Ectodermal cell (in vitro differentiated cells): ENCODE data around the gene ACTR1A.
A peak's percentile ranks its signal among the peaks of the same experiment; 100 is the strongest.
"Not testable (repeated sequence)": the region's sequence is repeated elsewhere in the genome, so short reads cannot be mapped to it uniquely, and the experiment has no call there.

Experiments used
- H3K27ac ChIP-seq: 2 replicates; pipeline ENCODE4 v1.7.0; 2013; ENCODE audit warnings: mild to moderate bottlenecking, low read depth, low read length; ENCODE audit not compliant: insufficient read depth, poor library complexity, severe bottlenecking
- H3K27me3 ChIP-seq: 2 replicates; pipeline ENCODE4 v1.7.0; 2013; ENCODE audit warnings: mild to moderate bottlenecking, low read length; ENCODE audit not compliant: insufficient read depth, control insufficient read depth, poor library complexity, severe bottlenecking
- H3K36me3 ChIP-seq: one replicate; pipeline ENCODE4 v1.7.0; 2013; ENCODE audit warnings: low read length; ENCODE audit not compliant: control insufficient read depth, insufficient read depth
- H3K4me1 ChIP-seq: one replicate; pipeline ENCODE4 v1.7.0; 2013; ENCODE audit warnings: low read length; ENCODE audit not compliant: control insufficient read depth, insufficient read depth
- H3K4me3 ChIP-seq: 2 replicates; pipeline ENCODE4 v1.7.0; 2013; ENCODE audit warnings: low read depth, low read length, control low read depth; ENCODE audit not compliant: insufficient read depth
- H3K9me3 ChIP-seq: 2 replicates; pipeline ENCODE4 v1.7.0; 2013; ENCODE audit warnings: mild to moderate bottlenecking, low read length, moderate library complexity; ENCODE audit not compliant: control insufficient read depth
- WGBS, 2 experiments: methylation state at CpG; one replicate each; pipeline ENCODE4 v1.1.7; 2013; ENCODE audit warnings: missing lambda C conversion rate in 2 of 2; 5-methylcytosine and 5-hydroxymethylcytosine counted together

ACTR1A gene

DNA sequence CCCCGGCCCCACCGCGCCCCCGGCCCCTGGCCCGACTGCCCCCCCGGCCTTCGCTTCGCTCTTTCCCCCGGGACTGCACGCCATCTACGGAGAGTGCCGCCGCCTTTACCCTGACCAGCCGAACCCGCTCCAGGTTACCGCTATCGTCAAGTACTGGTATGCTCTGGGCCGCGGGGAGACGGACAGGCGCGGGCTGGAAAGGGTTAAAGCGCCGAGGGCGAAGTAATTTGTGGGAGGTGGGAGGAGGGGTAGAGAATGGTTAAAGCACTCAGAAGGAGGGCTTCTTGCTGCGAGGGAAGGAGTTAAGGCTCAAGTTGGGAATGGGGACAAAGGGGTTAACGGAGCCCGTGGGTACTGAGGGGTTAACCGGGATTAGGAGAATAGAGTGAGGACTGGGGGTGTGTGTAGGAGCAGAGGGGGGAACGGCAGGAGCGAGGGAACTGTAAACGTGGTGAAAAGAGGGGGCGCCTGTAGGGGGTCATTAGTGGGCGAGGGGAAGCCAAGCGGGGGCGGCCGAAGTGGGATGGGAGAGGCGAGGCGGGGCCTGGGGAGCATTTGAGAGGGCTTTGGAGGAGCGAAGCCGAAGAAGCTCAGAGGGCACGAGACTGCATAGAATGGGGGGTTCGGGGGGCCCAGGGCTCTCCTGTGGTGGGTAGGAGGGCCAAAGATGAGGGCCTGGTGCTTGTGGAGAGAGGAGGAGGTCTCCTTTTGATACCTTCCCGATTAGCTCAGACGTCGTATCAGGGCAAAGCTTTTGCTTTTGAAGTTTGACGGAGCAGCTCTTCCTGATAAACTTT lies 1.9 kb upstream of the ACTR1A start:
- peaks cover 4% of the 10 kb centered on the region for H3K36me3 ChIP-seq
- no peaks in the 10 kb centered on the region for H3K9me3 ChIP-seq
- H3K4me1 ChIP-seq = peaks cover 13% of the 10 kb centered on the region
- no peaks in the 10 kb centered on the region for H3K27me3 ChIP-seq
- H3K27ac ChIP-seq = peak overlapping the region; percentile 84
- peak overlapping the region; percentile 88 for H3K4me3 ChIP-seq
- 0 to 1% methylated on average over 47 of the region's 47 CpGs for WGBS, 2 experiments

DNA sequence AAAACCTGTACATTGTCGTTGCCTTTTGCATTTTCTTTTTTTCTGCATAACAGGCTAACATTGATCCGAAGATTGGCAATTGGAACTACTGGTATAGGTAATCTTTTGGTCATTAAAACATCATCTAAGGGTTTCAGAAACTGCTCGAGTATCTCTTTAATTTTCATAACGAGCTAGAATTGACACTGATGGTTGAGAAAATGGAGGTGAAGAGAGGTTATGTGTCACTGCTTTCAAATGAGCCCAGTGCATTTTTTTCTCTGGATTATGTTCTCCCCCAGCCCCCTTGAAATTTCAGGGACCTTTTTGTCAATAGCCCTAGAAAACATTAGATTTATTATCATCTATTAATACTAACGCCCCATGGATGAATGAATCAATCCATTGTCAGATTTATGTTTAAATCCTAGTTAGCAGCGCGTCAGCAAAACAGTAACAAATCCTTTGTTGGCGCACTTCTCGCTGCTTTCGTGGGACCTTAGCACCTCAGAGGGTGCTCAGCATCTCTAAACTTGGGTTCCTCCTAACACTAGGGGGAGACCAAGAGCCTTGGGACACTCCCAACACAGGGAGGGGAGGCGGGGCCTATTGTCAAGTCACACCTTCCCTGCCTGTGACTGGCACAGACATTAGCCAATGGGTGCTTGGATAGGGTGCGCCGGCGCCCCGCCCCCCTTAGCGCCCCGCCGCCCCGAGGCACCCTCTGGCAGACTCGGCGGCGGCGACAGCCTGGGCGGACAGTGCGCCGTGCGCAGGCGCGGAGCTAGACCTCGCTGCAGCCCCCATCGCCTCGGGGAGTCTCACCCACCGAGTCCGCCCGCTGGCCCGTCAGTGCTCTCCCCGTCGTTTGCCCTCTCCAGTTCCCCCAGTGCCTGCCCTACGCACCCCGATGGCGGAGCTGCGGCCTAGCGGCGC lies 1.0 kb upstream of the ACTR1A start, which contains the start of gene SUFU:
Gene SUFU, plus strand, starts transcription at position 709 of the 915 bp plus-strand sequence. Its CDS starts 181 bp downstream, at position 890.
- Histone ChIP-seq H3K27me3 (no peaks in the 10 kb centered on the region), H3K4me3 (peak within 1 kb of the TSS; percentile 88), H3K27ac (peak within 1 kb of the TSS; percentile 84), H3K9me3 (no peaks in the 10 kb centered on the region), H3K36me3 (no peaks in the 10 kb centered on the region), H3K4me1 (peaks cover 13% of the 10 kb centered on the region)
- 1 to 2% methylated on average over 44 of the region's 44 CpGs for WGBS, 2 experiments

- Histone ChIP-seq H3K27ac (peak overlapping the region; percentile 76), H3K9me3 (no peaks in the 10 kb centered on the region), H3K36me3 (no peaks in the 10 kb centered on the region), H3K4me3 (peak overlapping the region; percentile 74), H3K4me1 (peaks cover 13% of the 10 kb centered on the region), H3K27me3 (no peaks in the 10 kb centered on the region)
- 0 to 1% methylated on average over 19 of the region's 19 CpGs for WGBS, 2 experiments
Observed at GRCh38 chr10:102502029-102502336, 529 bp downstream of the ACTR1A start.

DNA sequence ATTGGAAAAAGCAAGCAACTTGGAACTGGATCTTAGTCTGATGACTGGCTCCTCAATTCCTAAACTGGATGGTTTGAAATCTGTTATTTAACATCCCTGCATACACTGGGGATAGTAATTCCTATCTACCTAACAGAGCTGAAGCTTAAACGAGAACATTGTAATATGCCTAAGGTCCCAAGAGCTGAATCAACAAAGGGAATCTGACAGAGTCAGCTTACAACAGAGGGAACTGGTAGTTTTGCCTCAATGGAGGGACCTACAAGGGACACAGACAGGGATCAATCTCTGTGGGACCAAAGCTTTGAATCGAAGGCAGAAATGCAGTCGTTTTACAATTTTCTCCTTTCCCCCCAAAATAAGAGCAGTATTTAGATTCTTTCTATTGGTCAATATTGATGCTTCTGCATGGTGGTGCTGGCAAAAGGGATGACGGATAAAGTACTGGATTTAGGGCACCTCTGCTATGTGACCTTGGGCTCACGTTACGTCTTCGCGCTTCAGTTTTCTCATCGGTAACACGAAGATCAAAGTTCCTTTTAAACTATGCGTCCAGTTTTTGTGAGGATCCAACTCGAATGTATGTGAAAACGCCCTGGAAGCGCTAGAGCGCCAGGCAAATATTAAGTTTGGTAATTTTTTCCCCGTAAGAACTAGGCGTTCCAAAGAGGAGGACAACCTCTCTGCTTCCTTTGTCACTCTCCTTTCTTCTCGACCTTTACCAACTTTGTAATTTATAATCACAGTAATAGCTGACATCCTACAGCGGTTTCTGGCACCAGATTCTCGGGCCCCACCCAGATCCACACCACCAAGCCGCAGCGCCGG lies 1.1 kb downstream of the ACTR1A start:
- no peaks in the 10 kb centered on the region for H3K27me3 ChIP-seq
- WGBS, 2 experiments = 7 to 9% methylated on average over 23 of the region's 23 CpGs
- H3K36me3 ChIP-seq = no peaks in the 10 kb centered on the region
- H3K9me3 ChIP-seq = no peaks in the 10 kb centered on the region
- no peak overlapping the region for H3K27ac ChIP-seq
- H3K4me1 ChIP-seq = peaks cover 13% of the 10 kb centered on the region
- peak overlapping the region; percentile 74 for H3K4me3 ChIP-seq

DNA sequence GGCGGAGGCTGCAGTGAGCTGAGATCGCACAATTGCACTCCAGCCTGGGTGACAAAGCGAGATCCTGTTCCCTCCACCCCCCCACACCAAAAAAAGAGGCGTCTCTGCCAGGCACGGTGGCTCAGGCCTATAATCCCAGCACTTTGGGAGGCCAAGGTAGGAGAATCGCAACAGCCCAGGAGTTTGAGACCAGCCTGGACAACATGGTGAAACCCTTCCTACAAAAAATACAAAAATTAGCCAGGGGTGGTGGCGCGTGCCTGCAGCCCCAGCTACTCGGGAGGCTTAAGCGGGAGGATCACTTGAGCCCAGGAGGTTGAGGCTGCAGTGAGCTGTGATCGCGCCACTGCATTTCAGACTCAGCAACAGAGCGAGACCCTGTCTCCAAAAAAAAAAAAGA lies 1.8 kb downstream of the ACTR1A start:
- H3K27ac ChIP-seq, H3K4me3 ChIP-seq, H3K36me3 ChIP-seq, H3K9me3 ChIP-seq, H3K27me3 ChIP-seq: not testable (repeated sequence)
- WGBS, 2 experiments = 93 to 94% methylated on average over 13 of the region's 13 CpGs
- H3K4me1 ChIP-seq = peaks cover 11% of the 10 kb centered on the region

DNA sequence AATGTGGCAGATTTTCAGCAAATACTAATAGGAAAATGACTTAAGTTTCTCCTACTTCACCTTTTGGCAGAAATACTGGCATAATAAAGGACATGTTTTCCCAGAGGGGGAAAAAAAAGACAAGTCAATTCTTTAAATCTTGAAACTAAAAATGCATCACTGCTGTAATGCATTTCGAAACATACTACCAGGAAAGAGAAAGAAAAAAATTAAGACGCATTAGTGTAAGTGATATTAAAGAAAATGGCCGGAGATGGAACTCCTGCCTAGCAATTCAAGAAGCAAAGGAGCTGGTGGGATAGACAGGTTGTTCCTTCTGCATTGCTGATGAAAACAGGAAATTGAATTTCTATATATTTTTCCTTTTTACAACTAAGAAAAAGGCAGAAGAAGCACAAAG lies 3.2 kb downstream of the ACTR1A start:
- no peak overlapping the region for H3K4me3 ChIP-seq

GRCh38 chr10:102497545-102497944 lies 5.0 kb downstream of the ACTR1A start:
- Histone ChIP-seq H3K4me3 (no peak overlapping the region), H3K9me3 (no peaks in the 10 kb centered on the region), H3K36me3 (no peaks in the 10 kb centered on the region), H3K4me1 (peaks cover 4% of the 10 kb centered on the region), H3K27ac (no peak overlapping the region), H3K27me3 (no peaks in the 10 kb centered on the region)
- 96 to 100% methylated on average over 1 of the region's 1 CpG for WGBS, 2 experiments

More for the DNA sequence above, 3.2 kb downstream of the ACTR1A start:
- H3K36me3 ChIP-seq = no peaks in the 10 kb centered on the region
- 94% methylated on average over 3 of the region's 3 CpGs for WGBS, 2 experiments
- peaks cover 4% of the 10 kb centered on the region for H3K4me1 ChIP-seq
- H3K9me3 ChIP-seq = no peaks in the 10 kb centered on the region
- H3K27me3 ChIP-seq = no peaks in the 10 kb centered on the region
- no peak overlapping the region for H3K27ac ChIP-seq

- Histone ChIP-seq H3K4me3 (no peak overlapping the region), H3K27ac (no peak overlapping the region), H3K9me3 (no peaks in the 10 kb centered on the region), H3K4me1 (no peaks in the 10 kb centered on the region), H3K27me3 (no peaks in the 10 kb centered on the region), H3K36me3 (peaks cover 7% of the 10 kb centered on the region)
- WGBS, 2 experiments = 93 to 94% methylated on average over 2 of the region's 2 CpGs
Observed at GRCh38 chr10:102493771-102494170, 8.7 kb downstream of the ACTR1A start.

GRCh38 chr10:102492983-102493382 lies 9.5 kb downstream of the ACTR1A start:
- H3K36me3 ChIP-seq = peaks cover 15% of the 10 kb centered on the region
- H3K27me3 ChIP-seq = no peaks in the 10 kb centered on the region
- H3K4me1 ChIP-seq = no peaks in the 10 kb centered on the region
- H3K4me3 ChIP-seq = no peak overlapping the region
- WGBS, 2 experiments = 89 to 91% methylated on average over 2 of the region's 2 CpGs
- no peak overlapping the region for H3K27ac ChIP-seq
- H3K9me3 ChIP-seq = no peaks in the 10 kb centered on the region
